ENCODE results near the gene CLEC16A. TPM values are rescaled to one million over a fixed set of nuclear protein-coding genes. Genes with fewer than 3 reads are reported as not detected.

CLEC16A gene
- total RNA-seq, 1 donor from 2014 or later = 7.8 TPM

GRCh38 chr16:11064202-11064540 lies 119.8 kb downstream of the CLEC16A start:
- Mint-ChIP-seq H3K4me1 (peaks cover 19% of the 10 kb centered on the region), H3K27ac (no peak overlapping the region), H3K9me3 (no peaks in the 10 kb centered on the region), H3K4me3 (no peak overlapping the region), H3K36me3 (no peaks in the 10 kb centered on the region), H3K27me3 (ENCODE audit: insufficient read depth, low read depth) (no peaks in the 10 kb centered on the region)
- no peak overlapping the region for H2AFZ ChIP-seq (replicated peaks)
- no peak overlapping the region for H3K4me2 ChIP-seq
- no peak overlapping the region for H3K4me3 ChIP-seq
- TF ChIP-seq EZH2phosphoT487 (IDR thresholded peaks at IDR 0.05) = no peak
- TF ChIP-seq EZH2 (IDR thresholded peaks at IDR 0.05) = no peak
- TF ChIP-seq, protein P1, sequence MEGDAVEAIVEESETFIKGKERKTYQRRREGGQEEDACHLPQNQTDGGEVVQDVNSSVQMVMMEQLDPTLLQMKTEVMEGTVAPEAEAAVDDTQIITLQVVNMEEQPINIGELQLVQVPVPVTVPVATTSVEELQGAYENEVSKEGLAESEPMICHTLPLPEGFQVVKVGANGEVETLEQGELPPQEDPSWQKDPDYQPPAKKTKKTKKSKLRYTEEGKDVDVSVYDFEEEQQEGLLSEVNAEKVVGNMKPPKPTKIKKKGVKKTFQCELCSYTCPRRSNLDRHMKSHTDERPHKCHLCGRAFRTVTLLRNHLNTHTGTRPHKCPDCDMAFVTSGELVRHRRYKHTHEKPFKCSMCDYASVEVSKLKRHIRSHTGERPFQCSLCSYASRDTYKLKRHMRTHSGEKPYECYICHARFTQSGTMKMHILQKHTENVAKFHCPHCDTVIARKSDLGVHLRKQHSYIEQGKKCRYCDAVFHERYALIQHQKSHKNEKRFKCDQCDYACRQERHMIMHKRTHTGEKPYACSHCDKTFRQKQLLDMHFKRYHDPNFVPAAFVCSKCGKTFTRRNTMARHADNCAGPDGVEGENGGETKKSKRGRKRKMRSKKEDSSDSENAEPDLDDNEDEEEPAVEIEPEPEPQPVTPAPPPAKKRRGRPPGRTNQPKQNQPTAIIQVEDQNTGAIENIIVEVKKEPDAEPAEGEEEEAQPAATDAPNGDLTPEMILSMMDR (IDR thresholded peaks at IDR 0.05) = no peak
- no peaks in the 10 kb centered on the region for H3K79me2 ChIP-seq (ENCODE audit: low read depth)
- no peaks in the 10 kb centered on the region for H4K20me1 ChIP-seq (ENCODE audit: low read depth)
- no peak overlapping the region for H3K9ac ChIP-seq
- H3K27ac ChIP-seq = no peak overlapping the region
- no peaks in the 10 kb centered on the region for H3K36me3 ChIP-seq
- H3K4me1 ChIP-seq = no peaks in the 10 kb centered on the region
- no peaks in the 10 kb centered on the region for H3K9me3 ChIP-seq (ENCODE audit: low read depth)
- H3K27me3 ChIP-seq = no peaks in the 10 kb centered on the region
- DNase-seq (ENCODE audit: low spot score) = no peak
- no peaks in the 10 kb centered on the region for H3F3A ChIP-seq (ENCODE audit: low read depth)

- Histone ChIP-seq H3K4me3 (no peak overlapping the region), H3K36me3 (no peaks in the 10 kb centered on the region), H3K4me2 (no peak overlapping the region), H2AFZ (replicated peaks) (no peak overlapping the region), H3K79me2 (ENCODE audit: low read depth) (no peaks in the 10 kb centered on the region), H3K9ac (no peak overlapping the region), H3K9me3 (ENCODE audit: low read depth) (no peaks in the 10 kb centered on the region), H3K4me1 (no peaks in the 10 kb centered on the region), H4K20me1 (ENCODE audit: low read depth) (no peaks in the 10 kb centered on the region), H3F3A (ENCODE audit: low read depth) (no peaks in the 10 kb centered on the region), H3K27me3 (no peaks in the 10 kb centered on the region), H3K27ac (no peak overlapping the region)
- no peak for DNase-seq (ENCODE audit: low spot score)
- TF ChIP-seq EZH2phosphoT487 (IDR thresholded peaks at IDR 0.05) (no peak), EZH2 (IDR thresholded peaks at IDR 0.05) (no peak)
- TF ChIP-seq, protein P1 (IDR thresholded peaks at IDR 0.05) = no peak
- Mint-ChIP-seq H3K36me3 (no peaks in the 10 kb centered on the region), H3K27me3 (ENCODE audit: insufficient read depth, low read depth) (no peaks in the 10 kb centered on the region), H3K4me3 (no peak overlapping the region), H3K9me3 (no peaks in the 10 kb centered on the region), H3K4me1 (peaks cover 19% of the 10 kb centered on the region), H3K27ac (no peak overlapping the region)
Measured at GRCh38 chr16:11064851-11065250, 120.5 kb downstream of the CLEC16A start.

GRCh38 chr16:11066261-11066870 lies 122.0 kb downstream of the CLEC16A start:
- Histone ChIP-seq H3K79me2 (ENCODE audit: low read depth) (no peaks in the 10 kb centered on the region), H3F3A (ENCODE audit: low read depth) (no peaks in the 10 kb centered on the region), H3K4me1 (no peaks in the 10 kb centered on the region), H3K36me3 (no peaks in the 10 kb centered on the region), H3K9ac (no peak overlapping the region), H3K27ac (no peak overlapping the region), H3K9me3 (ENCODE audit: low read depth) (no peaks in the 10 kb centered on the region), H3K4me2 (no peak overlapping the region), H3K4me3 (no peak overlapping the region), H4K20me1 (ENCODE audit: low read depth) (no peaks in the 10 kb centered on the region), H2AFZ (replicated peaks) (no peak overlapping the region), H3K27me3 (no peaks in the 10 kb centered on the region)
- Mint-ChIP-seq H3K36me3 (no peaks in the 10 kb centered on the region), H3K27me3 (ENCODE audit: insufficient read depth, low read depth) (no peaks in the 10 kb centered on the region), H3K4me1 (peaks cover 24% of the 10 kb centered on the region), H3K4me3 (no peak overlapping the region), H3K27ac (no peak overlapping the region), H3K9me3 (no peaks in the 10 kb centered on the region)
- DNase-seq (ENCODE audit: low spot score) = no peak
- no peak for TF ChIP-seq EZH2 (IDR thresholded peaks at IDR 0.05)
- TF ChIP-seq, protein P1 (IDR thresholded peaks at IDR 0.05) = no peak
- TF ChIP-seq EZH2phosphoT487 (IDR thresholded peaks at IDR 0.05) = no peak
